Mammary epithelial cell (primary cell): ENCODE results near the gene PLXNA2.

Source experiments
- EZH2 ChIP-seq: IDR thresholded peaks from 2 replicates; pipeline ENCODE4 v1.6.1; 2012; ENCODE audit warnings: low read length, inconsistent platforms, borderline replicate concordance
- TF ChIP-seq, protein P1 (sequence below), 2 donors: IDR thresholded peaks in 1 of 2; conservative IDR thresholded peaks in 1 of 2; 2 replicates each; pipeline ENCODE4 v1.5.1; 2011 to 2012; ENCODE audit warnings: inconsistent platforms in 2 of 2, low read length in 2 of 2, mild to moderate bottlenecking in 2 of 2, control low read depth in 1 of 2, low read depth in 1 of 2; ENCODE audit not compliant: insufficient read depth in 1 of 2; ENCODE audit errors: extremely low read depth in 1 of 2

DNA sequence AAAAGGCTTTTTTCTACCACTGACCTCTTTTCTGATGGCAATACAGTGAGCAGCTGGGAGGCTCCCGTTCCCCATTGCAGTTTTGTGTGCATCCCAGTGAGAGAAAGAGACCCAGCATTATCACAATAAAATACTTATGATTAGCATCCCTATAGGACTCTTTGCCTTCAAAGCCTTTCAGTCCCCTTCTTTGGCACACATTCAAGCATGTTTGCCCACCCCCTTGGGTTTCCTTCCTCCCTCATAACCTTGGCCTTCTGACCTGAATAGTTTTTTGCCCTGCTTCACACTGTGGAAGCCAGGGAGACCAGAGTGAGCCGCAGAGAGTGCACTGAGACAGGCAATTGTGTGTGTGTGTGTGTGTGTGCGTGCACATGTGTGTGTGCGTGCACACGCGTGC is 13.2 kb upstream of the PLXNA2 start:
- TF ChIP-seq, protein P1, sequence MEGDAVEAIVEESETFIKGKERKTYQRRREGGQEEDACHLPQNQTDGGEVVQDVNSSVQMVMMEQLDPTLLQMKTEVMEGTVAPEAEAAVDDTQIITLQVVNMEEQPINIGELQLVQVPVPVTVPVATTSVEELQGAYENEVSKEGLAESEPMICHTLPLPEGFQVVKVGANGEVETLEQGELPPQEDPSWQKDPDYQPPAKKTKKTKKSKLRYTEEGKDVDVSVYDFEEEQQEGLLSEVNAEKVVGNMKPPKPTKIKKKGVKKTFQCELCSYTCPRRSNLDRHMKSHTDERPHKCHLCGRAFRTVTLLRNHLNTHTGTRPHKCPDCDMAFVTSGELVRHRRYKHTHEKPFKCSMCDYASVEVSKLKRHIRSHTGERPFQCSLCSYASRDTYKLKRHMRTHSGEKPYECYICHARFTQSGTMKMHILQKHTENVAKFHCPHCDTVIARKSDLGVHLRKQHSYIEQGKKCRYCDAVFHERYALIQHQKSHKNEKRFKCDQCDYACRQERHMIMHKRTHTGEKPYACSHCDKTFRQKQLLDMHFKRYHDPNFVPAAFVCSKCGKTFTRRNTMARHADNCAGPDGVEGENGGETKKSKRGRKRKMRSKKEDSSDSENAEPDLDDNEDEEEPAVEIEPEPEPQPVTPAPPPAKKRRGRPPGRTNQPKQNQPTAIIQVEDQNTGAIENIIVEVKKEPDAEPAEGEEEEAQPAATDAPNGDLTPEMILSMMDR (conservative IDR thresholded peaks at IDR 0.05 in 1 of 2, IDR thresholded peaks at IDR 0.05 in 1 of 2; ENCODE audit: extremely low read depth in 1 of 2, insufficient read depth in 1 of 2, low read depth in 1 of 2, low read length in 2 of 2) = no peak
- TF ChIP-seq EZH2 = no peak
